Fibroblast of peridontal ligament (primary cell): ENCODE data around the gene SV2A.
A peak's percentile ranks its signal among the peaks of the same experiment; 100 is the strongest.
"Not testable (repeated sequence)": the region's sequence is repeated elsewhere in the genome, so short reads cannot be mapped to it uniquely, and the experiment has no call there.

Experiments used
- DNase-seq: peaks from one replicate; pipeline ENCODE4 v3.0.0-alpha.2; 2010; ENCODE audit errors: extremely low read depth

The SV2A gene

DNA sequence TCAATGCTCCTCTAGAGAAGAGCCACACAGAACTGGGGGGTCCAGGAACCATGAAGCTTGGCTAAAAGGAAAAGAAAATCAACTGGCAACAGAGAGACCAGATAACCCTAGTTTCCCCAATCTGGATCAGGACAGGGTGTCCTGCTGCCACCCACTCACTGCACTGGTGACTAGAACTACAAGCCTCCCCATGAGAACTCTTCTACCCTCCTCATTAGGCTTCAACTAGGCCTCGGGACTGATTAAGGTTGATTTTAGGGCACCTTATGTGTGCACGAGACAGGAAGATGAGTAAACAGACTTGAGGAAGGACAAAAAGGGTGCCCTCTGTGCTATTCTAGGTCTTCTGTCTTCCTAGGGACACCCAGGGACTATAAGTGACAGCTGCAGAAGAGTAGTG is 12.2 kb upstream of the SV2A start:
- no peak for DNase-seq

GRCh38 chr1:149928401-149928724 is 10.7 kb upstream of the SV2A start:
- DNase-seq: no peak

DNA sequence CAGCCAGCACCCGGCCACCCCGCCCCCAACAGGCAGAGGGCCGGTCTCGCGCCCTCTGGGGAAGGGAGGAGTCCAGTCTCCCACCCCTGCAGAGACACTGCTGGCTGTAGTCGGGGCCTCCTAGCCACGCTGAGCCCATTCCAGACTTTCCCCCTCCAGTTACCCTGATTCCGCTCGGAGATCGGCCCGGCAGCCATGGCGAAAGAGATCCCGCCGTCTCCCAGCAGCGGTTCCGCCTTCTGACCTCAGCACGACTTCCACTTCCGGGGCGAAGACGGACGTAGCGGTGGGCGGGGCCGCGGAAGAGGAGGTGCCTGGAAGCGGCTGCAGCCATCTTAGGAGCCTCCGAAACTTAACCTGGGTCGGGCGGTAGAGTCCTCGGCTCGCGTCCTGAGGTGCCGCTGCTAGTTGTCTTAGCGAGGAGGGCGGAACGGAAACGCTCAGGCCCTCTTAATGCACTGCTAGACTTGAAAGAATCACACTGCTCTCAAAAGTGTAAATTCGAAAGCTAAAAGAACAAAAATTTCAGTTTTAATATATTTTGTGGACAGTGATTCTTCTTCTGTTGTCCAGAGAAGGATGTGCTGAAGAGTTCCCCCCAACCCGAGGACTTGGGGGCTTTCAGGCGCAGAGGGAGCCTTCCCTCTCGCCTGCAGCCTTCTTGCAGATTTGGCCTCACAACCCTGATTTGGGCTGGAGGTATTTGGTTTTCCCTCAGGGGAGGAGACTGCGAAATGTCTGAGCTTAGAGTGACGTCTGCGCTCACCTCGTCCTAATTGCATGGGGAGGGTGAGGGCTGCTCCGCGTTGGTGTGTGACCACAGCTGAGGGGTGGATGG is 10.1 kb upstream of the SV2A start, which contains the start of gene SF3B4:
Gene SF3B4, minus strand, starts transcription at position 241 of the 838 bp plus-strand sequence. Its CDS starts 44 bp downstream, at position 197.
- DNase-seq: peak; percentile 87

- DNase-seq: no peak
Observed at GRCh38 chr1:149927056-149927562, 9.5 kb upstream of the SV2A start.

DNA sequence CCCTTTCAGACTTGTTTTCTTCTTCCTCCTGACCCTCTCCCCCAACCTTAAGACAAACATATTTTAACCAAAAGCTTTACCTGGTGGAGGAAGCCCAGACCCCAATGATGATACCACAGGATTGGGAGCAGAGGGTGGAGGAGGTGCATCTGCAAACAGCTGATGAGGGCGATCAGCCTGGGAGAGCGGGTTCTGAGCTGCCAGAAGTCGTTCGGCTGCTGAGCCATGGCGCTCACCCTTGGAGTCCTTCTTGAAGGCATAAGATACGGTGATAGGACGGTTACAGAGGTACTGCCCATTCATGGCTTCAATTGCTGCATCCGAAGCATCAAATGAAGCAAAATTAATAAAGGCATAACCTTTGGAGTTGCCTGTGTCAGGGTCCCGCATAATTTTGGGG is 8.7 kb upstream of the SV2A start:
- DNase-seq: no peak

DNA sequence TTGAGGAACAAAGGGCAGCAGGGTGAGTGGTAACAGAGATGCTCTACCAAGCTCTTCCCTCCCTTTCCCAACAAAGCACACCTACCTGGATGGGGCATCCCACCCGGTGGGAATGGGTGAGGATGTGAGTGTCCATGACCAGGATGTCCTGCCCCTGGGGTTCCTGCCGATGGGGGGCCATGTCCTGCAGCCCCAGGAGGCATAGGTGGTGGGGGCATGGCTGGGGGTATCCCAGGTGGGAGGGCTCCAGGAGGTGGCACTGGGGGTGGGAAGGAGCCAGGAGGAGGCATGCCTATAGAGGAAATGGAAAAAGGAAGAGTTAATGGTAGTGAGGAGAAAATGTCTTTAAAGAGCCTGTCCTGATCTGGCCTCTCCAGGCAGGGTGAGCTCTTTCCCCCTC is 8.1 kb upstream of the SV2A start:
- no peak for DNase-seq

GRCh38 chr1:149925345-149925744 is 7.7 kb upstream of the SV2A start:
- DNase-seq: no peak

DNA sequence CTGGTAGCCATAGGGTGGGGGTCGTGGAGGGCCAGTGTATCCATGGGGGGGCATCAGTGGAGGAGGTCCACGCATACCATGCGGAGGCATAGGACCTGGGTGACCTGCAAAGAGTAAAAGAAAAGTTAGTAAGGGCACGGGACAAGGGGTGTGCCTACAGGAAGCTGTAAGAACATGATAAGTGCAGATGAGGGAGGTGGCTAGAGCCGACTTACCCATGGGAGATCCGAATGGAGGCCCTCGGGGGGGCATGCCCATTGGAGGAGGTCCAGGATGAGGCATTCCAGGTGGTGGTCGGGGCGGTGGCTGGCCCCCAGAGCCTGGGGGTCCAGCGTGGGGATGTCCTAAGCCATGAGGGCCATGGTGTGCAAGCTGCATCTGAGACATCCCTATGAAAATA is 6.0 kb upstream of the SV2A start:
- DNase-seq: no peak

DNA sequence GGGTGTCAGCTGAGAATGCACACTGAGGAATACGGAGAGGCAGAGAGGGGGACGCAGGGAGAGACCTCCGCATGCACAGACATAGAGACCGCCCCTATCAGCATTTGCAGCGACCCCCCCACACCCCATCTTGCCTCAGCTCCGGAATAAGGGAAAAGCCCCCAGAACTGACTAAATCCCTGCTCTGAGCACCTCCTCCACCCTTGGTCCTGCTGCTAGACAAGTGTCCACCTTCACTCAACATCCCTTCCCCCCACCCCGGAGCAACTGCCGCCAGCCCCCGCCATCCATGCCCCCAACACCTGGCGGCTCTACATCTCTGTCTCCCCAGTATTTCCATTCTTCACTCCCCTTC is 769 bp downstream of the SV2A start:
- no peak for DNase-seq

DNA sequence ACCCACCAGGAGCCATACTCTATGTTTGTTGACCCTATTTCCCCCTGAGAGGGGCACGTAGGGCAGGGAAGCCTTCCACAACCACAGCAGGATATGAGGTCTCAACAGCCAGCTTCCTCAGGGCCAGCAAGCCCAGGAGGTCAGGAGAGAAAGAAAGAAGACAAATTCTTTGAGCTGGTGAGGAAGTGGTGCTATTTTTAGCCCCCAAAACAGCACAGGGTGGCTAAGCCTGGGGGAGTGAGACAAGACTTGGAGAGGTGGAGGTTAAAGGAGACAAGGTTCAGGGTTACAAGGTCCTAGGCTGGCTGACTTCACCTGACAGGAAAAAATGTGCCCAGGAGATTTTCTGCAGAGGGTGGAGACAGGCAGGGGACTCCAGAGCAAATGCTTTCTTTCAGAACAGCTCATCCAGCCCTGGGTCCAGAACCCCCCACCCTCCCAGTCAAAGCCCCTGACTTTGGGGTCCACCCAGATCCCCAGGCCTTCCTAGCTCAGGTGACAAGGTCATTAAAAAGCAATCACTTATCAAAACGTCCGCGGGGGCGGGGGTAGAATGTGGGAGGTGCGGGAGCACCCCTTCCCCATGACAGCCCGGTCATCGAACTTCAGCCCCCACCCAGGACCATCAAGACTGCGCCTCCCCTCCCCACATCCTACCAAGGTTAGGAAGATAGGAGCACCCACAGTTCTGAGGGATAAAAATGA is 1.3 kb downstream of the SV2A start:
- DNase-seq: no peak

DNA sequence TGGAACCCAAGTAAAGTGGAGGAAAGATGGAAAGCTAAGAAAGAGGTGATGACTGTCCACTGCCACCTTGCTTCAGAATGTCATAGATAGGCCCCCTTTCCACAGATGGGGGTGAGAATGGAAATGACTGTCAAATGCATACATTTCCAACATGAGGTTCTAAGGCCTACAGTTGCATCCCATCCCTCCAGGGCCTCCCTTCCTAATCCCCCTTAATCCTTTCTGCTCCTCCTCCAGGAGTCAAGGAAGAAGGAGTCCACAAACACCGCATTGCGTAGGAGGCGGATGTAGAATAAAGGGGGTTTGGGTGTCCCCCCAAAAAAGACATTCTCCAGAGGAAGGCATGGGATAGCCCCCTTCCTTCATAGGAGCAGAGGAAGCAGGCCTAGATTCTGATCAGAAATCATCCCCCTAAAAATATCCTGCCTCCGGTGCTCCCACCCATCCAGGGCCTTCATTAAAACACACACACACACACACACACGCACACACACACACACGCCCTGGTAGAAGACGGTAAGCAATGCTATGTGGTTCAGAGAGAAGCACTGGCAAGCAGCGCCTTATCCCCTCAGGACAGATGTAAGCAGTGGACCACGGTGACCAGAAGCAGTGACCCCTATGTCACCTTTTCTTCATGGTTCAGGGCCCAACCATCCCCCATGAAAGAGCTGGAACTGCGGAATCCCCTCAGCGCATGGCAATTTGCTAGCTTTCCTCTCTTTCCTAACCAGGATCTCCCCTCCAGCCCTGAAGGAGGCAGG is 2.0 kb downstream of the SV2A start:
- DNase-seq: no peak

DNA sequence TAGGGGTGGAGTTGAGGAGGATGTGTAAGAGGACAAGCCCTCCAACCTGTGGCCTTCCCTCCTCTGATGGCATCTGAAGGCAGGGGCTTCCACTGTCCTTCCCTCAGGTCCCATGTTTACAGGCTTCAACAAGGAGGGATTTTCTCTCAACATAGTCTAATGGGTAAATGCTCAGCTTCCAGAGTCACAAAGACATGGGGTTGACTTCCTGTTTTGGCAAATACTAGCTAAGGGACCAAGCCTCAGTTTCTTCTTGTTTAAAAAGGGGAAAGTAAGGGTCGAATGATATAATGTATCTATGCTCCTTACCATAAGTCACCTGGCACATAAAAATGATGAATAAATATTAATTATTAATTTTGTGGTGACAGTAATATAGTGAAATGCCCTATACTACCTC is 3.1 kb downstream of the SV2A start:
- DNase-seq: no peak

DNA sequence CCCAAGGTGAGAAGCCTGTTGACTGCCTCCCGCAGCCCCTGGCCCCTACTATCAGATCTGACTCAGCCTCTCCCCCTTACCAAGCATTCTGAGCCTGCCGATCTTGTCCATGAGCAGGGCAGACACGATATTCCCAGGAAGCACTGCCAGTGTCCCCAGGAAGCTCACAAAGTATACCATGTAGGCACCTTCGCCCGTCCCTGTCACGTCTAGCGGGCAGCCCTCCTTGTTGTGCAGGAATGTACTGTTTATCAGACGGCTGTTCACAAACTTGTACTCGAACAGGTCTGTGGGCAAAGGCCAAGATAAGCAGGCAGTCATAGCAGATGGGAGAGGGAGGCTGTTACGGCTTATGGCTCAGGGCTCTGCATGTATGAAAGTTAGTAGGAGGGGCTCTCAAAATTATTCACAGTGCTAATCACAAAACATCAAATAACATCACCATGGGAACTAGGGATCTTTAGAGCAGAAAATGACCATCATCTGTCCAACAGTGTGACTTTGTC is 11.0 kb downstream of the SV2A start:
- DNase-seq: no peak

- no peak for DNase-seq
Observed at GRCh38 chr1:149903836-149904491, 13.7 kb downstream of the SV2A start.

DNA sequence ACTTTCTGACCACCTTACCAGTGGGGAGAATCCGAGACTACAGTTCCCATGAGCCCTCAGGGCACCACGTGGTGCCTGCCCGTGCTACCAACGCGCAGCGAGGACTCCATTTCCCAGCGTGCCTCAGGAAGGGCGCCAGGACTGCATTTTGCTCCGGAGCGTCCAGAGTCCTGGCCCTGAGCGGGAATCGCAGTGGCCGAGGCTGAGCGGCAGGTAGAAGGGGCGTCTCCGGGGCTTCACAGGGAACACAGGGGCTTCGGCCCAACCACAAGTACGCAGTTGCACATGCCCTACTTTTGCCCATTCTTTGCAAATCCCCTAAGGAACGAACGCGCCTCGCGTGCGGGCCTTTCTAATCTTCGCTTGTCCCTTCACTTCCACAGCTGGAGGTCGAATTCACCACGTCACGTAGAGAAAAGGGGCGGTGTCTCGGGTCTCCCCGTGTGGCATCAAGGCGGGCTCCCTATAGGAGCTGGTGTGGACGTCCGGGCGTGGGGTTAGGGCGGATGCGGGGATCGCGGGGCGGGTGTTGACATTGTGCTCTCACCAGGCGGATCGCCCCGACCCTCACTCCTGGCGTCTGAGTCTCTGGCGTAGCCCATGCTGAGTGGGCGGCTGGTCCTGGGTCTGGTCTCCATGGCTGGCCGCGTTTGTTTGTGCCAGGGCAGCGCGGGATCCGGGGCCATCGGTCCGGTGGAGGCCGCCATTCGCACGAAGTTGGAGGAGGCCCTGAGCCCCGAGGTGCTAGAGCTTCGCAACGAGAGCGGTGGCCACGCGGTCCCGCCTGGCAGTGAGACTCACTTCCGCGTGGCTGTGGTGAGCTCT is 18.0 kb downstream of the SV2A start, which contains the start of gene BOLA1:
Gene BOLA1, plus strand, starts transcription at position 109 of the 825 bp plus-strand sequence. Its CDS starts 492 bp downstream, at position 601.
- DNase-seq: peak; percentile 87

GRCh38 chr1:149896575-149896974 is 21.1 kb downstream of the SV2A start:
- DNase-seq: no peak

- no peak for DNase-seq
Observed at GRCh38 chr1:149888999-149889289, 28.7 kb downstream of the SV2A start.

- peak; percentile 90 for DNase-seq
Observed at GRCh38 chr1:149888247-149888998, 29.2 kb downstream of the SV2A start.

DNA sequence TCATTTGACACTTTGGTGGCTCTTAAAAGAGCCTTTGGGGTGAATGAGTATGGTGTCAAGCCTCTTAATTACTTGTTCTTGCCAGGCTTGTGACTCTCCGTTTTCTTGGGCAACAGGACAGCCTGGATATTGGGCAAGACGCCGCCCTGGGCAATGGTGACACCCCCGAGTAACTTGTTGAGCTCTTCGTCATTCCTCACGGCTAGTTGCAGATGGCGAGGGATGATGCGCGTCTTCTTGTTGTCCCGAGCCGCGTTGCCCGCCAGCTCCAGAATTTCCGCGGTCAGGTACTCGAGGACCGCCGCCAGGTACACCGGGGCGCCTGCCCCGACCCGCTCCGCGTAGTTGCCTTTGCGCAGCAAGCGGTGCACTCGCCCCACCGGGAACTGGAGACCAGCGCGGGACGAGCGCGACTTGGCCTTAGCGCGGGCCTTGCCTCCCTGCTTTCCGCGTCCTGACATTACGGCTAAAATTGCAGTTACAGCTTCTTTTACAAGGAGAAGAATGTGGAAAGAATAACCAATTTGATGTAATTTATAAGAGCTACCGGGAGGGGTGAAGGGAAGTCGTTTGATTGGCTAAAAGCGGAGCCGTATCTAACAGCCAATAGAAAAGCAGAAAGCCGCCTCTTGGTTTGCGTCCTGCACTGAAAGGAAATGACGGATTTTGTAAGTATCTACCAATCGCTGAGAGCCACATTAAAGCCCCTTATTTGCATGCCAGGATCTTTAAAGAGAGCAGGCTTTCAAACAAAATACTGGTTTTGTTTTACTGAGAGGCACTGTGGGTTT is 30.0 kb downstream of the SV2A start:
- DNase-seq: peak; percentile 100

GRCh38 chr1:149887196-149887455 is 30.5 kb downstream of the SV2A start:
- not testable (repeated sequence) for DNase-seq
